ENCODE measurements around the gene CCNI.

DNA sequence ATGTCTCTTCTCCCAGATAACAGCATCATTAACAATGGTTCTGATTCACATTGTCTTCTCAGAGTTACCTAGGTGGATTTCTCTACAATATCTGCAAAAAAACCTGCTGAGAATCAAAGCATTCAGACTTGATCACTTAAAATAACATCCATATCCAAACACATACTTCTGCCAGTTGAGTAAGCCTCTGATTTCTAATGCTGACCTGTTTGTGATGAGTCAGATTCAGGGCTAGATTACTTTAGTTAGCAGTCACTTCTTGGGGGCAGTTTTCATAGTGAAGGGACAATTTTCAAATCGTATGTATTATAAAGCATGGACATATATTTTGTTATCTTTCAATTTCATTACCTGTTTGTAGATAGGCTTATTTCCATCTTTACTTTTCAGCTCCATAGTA, 35.5 kb downstream of the CCNI start:
- TF ChIP-seq, protein P1, sequence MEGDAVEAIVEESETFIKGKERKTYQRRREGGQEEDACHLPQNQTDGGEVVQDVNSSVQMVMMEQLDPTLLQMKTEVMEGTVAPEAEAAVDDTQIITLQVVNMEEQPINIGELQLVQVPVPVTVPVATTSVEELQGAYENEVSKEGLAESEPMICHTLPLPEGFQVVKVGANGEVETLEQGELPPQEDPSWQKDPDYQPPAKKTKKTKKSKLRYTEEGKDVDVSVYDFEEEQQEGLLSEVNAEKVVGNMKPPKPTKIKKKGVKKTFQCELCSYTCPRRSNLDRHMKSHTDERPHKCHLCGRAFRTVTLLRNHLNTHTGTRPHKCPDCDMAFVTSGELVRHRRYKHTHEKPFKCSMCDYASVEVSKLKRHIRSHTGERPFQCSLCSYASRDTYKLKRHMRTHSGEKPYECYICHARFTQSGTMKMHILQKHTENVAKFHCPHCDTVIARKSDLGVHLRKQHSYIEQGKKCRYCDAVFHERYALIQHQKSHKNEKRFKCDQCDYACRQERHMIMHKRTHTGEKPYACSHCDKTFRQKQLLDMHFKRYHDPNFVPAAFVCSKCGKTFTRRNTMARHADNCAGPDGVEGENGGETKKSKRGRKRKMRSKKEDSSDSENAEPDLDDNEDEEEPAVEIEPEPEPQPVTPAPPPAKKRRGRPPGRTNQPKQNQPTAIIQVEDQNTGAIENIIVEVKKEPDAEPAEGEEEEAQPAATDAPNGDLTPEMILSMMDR (conservative IDR thresholded peaks at IDR 0.05): no peak
- TF ChIP-seq ZFX (IDR thresholded peaks at IDR 0.05): no peak
